Testis (tissue), 2 donors: ENCODE measurements around the gene SOX2.

ENCODE experiments used
- POLR2A ChIP-seq: fragments of 450-650 bp; IDR thresholded peaks from one replicate; pipeline ENCODE4 v1.6.1; 2017; ENCODE audit warnings: antibody characterized with exemption, mild to moderate bottlenecking, moderate library complexity
- TF ChIP-seq, protein P1 (sequence below), 3 experiments: fragments of 450-650 bp in 2 of 3; fragments of 200-600 bp in 1 of 3; sonication (generic) in 1 of 3; IDR thresholded peaks; one replicate each; pipeline ENCODE4 v1.5.1; 2016 to 2019; ENCODE audit warnings: antibody characterized with exemption in 3 of 3, mild to moderate bottlenecking in 2 of 3, moderate library complexity in 1 of 3

DNA sequence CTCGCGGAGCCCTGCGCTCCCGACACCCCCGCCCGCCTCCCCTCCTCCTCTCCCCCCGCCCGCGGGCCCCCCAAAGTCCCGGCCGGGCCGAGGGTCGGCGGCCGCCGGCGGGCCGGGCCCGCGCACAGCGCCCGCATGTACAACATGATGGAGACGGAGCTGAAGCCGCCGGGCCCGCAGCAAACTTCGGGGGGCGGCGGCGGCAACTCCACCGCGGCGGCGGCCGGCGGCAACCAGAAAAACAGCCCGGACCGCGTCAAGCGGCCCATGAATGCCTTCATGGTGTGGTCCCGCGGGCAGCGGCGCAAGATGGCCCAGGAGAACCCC, 464 bp downstream of the SOX2 start:
- TF ChIP-seq, protein P1, sequence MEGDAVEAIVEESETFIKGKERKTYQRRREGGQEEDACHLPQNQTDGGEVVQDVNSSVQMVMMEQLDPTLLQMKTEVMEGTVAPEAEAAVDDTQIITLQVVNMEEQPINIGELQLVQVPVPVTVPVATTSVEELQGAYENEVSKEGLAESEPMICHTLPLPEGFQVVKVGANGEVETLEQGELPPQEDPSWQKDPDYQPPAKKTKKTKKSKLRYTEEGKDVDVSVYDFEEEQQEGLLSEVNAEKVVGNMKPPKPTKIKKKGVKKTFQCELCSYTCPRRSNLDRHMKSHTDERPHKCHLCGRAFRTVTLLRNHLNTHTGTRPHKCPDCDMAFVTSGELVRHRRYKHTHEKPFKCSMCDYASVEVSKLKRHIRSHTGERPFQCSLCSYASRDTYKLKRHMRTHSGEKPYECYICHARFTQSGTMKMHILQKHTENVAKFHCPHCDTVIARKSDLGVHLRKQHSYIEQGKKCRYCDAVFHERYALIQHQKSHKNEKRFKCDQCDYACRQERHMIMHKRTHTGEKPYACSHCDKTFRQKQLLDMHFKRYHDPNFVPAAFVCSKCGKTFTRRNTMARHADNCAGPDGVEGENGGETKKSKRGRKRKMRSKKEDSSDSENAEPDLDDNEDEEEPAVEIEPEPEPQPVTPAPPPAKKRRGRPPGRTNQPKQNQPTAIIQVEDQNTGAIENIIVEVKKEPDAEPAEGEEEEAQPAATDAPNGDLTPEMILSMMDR (IDR thresholded peaks at IDR 0.05): no peak
- TF ChIP-seq POLR2A: no peak
